Activated naive CD4-positive, alpha-beta T cell treated with anti-CD3 and anti-CD28 coated beads, Interleukin-2, amount 50 U/mL, for 72 hours (primary cell): ENCODE results near the gene CD274. TPM values are rescaled to one million over a fixed set of nuclear protein-coding genes. Genes with fewer than 3 reads are reported as not detected.

Experiments
- ATAC-seq, 2 donors: fragments of 150-1000 bp; cut with Tn5 transposase; 2 replicates each; pipeline ENCODE4 v1.10.0; 2021; ENCODE audit warnings: mild to moderate bottlenecking in 2 of 2, moderate library complexity in 2 of 2
- DNase-seq, 2 donors: peaks; one replicate each; pipeline ENCODE4 v3.0.0; 2021 to 2022; ENCODE audit warnings: low spot score in 2 of 2
- H3K27ac Mint-ChIP-seq, 2 donors: one replicate each; pipeline ENCODE4 v1.8.0; 2022; ENCODE audit warnings: mild to moderate bottlenecking in 2 of 2, mixed read lengths in 2 of 2
- H3K36me3 Mint-ChIP-seq, 2 donors: one replicate each; pipeline ENCODE4 v1.8.0; 2022; ENCODE audit warnings: mixed read lengths in 2 of 2
- H3K9me3 Mint-ChIP-seq, 2 donors: one replicate each; pipeline ENCODE4 v1.8.0; 2022; ENCODE audit warnings: mixed read lengths in 2 of 2
- total RNA-seq, 2 donors: library from RNA; stranded (reverse); gene quantifications; one replicate each; pipeline ENCODE4 v1.2.3, GENCODE V29; 2022

CD274 gene
- total RNA-seq, 2 donors from 2014 or later, result 34.5 to 65.5 TPM

DNA sequence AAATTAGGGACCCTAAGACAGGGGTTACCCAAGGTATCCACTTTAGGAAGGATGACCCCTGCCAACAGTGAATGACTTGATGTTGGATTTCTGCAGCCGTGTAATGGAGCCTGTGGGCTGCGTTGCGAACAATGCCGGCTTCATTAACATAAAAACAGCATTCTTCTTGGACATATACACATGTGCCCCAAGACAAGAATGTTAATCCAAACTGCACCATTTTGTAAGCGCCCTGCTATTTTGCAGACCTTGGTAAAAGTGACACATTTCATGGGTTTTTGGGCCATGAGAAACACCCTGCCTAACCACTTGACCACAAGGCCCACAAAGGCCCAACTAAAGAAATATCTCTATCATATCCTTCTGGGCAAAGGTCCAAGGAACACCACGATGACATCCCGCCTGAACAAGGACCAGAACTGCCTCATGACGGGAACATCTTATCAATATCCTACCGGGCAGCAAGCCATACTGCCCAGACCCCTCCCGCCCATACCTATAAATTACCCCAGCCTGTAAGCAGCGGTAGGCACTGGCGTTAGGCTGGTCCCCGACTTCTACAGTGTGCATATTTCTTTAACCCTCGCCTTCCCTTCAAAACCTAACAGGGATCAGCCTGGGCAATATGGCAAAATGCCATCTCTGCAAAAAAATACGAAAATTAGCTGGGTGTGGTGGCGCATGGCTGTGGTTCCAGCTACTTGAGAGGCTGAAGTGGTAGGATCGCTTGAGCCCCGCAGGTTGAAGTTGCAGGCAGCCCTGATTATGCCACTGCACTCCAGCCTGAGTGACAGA, 50.3 kb downstream of the CD274 start:
- H3K36me3 Mint-ChIP-seq, result peaks cover 26 to 29% of the 10 kb centered on the region in 2 donors
- ATAC-seq (no peak), DNase-seq (no peak)
- peaks cover 24 to 26% of the 10 kb centered on the region in 2 donors for H3K9me3 Mint-ChIP-seq
- no peak overlapping the region for H3K27ac Mint-ChIP-seq

DNA sequence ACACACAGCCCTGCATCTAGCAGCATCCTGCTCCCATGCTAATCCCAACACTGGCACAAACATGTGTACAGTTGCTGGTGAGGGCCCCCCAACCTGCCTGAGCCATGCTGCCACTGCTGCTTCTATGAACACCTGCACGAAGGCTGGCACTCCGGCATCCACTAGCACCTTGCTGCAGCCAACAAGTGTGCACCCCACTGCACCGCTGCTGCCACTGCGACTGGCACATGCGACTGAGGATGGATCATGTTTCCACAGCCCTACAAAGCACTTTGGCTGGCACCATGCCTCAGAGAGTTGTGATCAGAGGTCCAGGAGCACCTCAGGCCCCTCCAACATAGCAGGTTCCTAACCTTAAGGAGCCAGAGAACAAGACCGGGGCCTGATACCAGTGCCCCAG, 52.2 kb downstream of the CD274 start:
- H3K9me3 Mint-ChIP-seq, result peaks cover 30 to 35% of the 10 kb centered on the region in 2 donors
- no peak for DNase-seq
- no peak overlapping the region for H3K27ac Mint-ChIP-seq
- H3K36me3 Mint-ChIP-seq, result peaks cover 35 to 39% of the 10 kb centered on the region in 2 donors
- ATAC-seq, result no peak

DNA sequence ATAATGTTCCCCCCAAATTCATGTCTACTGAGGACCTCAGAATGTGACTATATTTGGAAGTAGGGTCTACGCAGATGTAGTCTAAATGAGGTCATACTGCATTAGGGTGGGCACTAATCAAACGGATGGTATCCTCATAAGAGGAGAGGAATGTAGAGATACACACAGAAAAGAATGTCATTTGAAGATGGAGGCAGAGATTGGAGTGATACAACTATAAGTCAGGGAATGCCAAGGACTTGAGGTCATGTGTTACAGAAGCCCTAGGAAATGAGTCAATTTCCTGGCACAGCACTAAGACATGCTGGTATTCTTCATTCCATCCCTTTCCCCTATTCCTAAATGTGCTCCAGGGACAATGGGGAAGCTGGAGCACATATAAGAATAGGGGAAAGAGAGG, 59.2 kb downstream of the CD274 start:
- peaks cover 21 to 30% of the 10 kb centered on the region in 2 donors for H3K9me3 Mint-ChIP-seq
- peak overlapping the region in 1 of 2 donors; percentile 83 for H3K27ac Mint-ChIP-seq
- ATAC-seq, result peak in 1 of 2 donors; percentile 36
- H3K36me3 Mint-ChIP-seq, result peaks cover 16 to 21% of the 10 kb centered on the region in 2 donors
- no peak for DNase-seq

DNA sequence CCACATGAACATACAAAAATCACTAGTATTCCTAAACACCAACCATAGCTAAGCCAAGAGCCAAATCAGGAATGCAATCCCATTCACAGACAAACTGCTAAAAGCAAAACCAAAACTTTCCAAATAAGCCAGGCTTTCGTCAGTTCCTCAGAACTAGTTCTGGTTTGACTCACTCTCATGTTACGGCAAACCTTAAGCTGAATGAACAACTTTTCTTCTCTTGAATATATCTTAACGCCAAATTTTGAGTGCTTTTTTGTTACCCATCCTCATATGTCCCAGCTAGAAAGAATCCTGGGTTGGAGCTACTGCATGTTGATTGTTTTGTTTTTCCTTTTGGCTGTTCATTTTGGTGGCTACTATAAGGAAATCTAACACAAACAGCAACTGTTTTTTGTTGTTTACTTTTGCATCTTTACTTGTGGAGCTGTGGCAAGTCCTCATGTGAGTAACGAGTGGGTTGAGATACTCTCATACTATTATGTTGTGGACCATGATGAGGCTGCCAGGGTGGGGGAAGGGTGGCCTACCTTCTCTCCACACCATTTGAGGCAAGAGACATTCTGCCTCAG, 60.1 kb downstream of the CD274 start, which contains the start of gene PDCD1LG2:
TSS of gene PDCD1LG2 (plus strand) at position 172 of the 572 bp plus-strand sequence. CDS start 12,016 bp downstream, outside the sequence.
- peak in 1 of 2 donors; percentile 38 for DNase-seq
- Mint-ChIP-seq H3K27ac (peak within 1 kb of the TSS; percentile 83 to 91), H3K36me3 (peaks cover 7 to 13% of the 10 kb centered on the region in 2 donors), H3K9me3 (peaks cover 13 to 23% of the 10 kb centered on the region in 2 donors)
- peak; percentile 83 to 89 for ATAC-seq

DNA sequence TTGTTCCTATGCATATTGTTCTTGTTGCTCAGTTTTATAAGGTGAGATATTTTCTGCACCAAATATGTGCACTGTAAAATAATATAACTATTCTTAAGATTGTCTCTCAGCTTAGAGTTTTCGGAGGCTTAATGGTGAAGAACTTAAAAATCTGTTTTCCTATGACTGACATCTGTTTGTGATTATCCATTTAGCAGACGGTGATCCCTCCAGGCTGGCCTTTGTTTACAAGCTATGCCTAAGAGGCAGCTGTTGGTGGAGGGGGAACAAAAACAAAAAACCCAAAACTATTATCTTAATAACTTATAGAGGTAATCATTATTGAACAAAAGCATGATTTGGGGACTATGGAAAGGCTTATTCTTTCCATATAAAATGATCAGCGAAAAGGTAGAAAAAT, 60.6 kb downstream of the CD274 start:
- Mint-ChIP-seq H3K9me3 (peaks cover 11 to 22% of the 10 kb centered on the region in 2 donors), H3K27ac (peak overlapping the region; percentile 83 to 91), H3K36me3 (peaks cover 4 to 11% of the 10 kb centered on the region in 2 donors)
- DNase-seq, result no peak
- no peak for ATAC-seq

DNA sequence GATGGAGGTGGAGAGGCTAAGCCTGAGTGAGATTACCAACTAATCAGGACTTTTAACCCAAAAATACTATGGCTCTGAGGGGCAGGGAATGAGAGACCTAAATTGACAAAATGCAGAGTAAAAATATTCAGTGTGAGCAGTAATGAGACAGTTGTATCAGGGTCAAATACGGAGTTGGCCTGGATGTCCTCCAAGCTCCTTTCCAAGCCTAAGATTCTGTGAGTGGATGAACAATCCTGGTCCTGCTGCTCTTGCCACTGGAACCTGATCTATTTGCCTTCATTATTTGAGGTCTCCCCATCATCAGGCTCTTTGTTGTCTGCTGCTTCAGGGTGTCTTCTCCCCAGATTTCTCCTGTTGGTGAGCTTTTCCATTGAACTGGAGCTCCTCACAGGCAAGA, 61.1 kb downstream of the CD274 start:
- ATAC-seq, result no peak
- Mint-ChIP-seq H3K27ac (no peak overlapping the region), H3K36me3 (peaks cover 0 to 7% of the 10 kb centered on the region in 2 donors), H3K9me3 (peaks cover 11 to 18% of the 10 kb centered on the region in 2 donors)
- no peak for DNase-seq

DNA sequence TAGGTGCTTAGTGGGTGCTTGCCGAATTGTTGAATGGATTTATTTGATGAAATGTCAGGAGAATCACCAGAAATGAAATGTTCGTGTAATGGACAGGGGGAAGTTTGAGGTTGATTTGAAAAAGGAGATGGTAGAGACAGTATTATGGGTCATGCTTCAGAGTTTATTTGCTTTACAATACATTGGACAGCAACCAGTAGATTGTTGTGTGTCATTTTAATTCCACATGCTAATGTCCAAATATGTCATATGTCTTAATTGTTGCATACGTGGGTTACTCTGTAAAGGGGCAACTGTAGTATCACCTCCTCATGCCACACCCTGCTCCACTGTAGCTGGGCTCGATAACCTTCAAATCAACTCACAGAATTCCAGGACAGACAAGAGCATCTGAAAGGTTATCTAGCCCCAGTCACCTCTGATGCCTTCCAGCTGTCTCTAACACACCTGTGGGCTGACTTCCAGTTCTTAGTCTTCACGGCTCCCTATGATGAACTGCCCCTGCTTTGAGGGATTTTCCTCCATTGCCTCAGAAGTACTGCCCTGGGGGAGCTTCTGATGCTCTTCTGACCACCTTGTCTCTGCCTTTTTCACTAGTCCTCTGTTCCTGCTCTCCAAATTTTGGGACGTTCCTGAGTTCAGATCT, 61.7 kb downstream of the CD274 start:
- no peak for DNase-seq
- ATAC-seq, result no peak
- H3K9me3 Mint-ChIP-seq, result peaks cover 7 to 13% of the 10 kb centered on the region in 2 donors
- peaks cover 0 to 2% of the 10 kb centered on the region in 2 donors for H3K36me3 Mint-ChIP-seq
- H3K27ac Mint-ChIP-seq, result peak overlapping the region in 1 of 2 donors; percentile 6

DNA sequence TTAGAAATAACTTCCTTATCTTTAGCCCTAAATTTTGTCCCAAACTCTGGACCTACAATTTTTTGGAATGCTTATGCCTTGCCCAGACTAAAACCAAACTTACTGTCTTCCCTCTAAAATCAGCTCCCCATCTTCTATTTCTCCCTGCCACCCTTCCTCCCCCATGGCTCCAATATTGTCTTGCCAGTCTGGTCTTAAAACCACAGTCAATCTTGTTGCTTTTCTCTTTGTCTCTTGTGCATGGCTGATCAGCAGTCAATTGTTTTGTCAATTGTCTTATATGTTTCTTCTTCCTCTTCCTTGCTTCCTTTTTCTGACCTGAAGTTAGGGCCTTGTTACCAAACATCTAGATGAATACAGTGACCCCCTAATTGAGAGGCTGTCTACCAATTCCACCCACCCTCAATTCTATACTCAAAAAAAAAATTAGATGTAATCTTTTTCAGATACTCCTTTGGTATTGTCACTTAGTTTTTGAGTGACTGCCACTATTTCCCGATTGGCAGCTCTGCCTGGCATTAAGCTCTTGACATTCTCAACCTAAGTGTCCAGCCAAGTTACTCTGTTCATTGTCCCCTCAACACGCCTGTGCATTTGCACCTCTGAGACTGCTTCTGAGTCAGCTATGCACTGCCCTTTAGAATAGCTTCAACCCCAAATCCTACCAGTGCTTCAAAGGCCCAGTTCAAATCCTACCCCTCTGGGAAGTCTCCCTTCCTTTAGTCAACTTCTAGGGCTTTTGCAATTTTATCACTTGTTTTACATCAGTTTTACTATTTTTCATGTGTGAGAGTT, 62.5 kb downstream of the CD274 start:
- ATAC-seq (no peak), DNase-seq (no peak)
- H3K36me3 Mint-ChIP-seq, result no peaks in the 10 kb centered on the region
- H3K27ac Mint-ChIP-seq, result peak overlapping the region in 1 of 2 donors; percentile 6
- H3K9me3 Mint-ChIP-seq, result peaks cover 7 to 9% of the 10 kb centered on the region in 2 donors

DNA sequence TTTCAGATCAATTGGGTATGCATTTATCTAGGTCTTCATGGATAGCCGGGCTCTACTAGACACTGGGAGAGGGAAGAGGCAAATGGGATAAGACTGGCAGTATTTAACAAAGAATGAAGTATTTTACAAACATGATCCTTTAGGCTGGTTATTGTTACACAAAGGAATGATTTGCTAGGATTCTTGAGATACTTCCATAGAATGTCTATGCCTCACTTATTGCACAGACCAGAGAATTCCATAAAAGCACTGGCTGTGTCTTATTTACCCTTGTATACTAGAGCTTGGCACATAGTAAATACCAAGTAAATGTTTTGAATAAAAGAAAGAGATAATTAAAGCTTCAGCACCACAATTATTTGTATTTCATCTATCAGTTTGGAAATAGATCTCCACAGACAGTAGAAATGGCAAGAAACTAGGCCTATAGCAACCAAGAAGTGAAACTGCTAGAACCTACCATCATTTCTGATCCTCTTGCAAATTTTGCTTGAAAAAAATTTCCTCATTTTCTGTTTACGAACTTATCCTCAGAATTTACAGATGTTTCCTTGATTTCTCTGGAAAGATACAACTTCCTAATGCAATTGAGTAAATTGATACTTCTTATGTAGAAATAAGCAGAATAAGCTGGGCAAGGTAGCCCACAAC, 63.7 kb downstream of the CD274 start:
- DNase-seq, result no peak
- no peak for ATAC-seq
- Mint-ChIP-seq H3K36me3 (no peaks in the 10 kb centered on the region), H3K9me3 (peaks cover 7% of the 10 kb centered on the region in 2 donors), H3K27ac (no peak overlapping the region)

DNA sequence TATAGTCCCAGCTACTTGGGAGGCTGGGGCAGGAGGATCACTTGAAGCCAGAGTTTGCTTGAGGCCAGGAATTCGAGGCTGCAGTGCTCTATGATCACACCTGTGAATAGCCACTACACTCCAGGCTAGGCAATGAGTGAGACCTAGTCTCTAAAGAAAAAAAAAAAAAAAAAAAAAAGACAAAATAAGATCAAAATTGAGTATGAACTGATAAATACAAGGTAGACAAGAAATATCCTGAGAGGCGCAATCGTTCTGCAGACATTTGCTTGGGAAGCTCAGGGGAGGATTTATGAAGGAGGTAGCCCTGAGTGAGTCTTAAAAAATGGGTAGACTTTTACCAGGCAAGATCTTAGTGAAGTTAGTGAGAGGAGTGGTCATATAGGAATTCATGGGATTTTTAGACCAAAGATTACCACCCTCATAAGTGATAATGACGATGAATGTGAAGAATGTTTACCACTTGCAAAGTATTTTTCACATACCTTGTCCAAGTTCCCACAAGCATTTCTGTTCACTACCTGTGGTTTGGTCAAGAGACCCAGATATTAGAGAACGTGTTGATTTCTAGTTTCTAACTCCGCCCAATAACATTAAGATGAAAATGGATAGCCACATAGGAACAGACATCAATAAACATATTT, 64.4 kb downstream of the CD274 start:
- DNase-seq (no peak), ATAC-seq (no peak)

DNA sequence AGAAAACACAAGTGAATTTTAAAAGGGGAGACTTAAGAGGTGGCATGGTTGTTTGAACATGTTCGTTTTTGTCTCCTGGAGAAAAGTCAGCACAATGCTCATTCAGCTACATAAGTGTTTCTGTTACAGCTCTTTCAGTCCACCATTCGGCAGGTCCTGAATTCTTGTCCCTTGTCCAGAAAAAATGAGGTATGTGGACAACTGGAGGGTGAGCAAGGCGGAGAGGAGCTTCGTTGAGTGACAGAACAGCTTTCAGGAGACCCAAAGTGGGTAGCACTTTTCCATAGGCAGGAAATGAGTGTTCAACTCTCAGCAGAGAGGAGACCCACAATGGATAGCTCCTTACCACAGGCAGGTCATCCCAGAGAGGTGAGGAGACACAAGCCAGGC, 64.9 kb downstream of the CD274 start:
- DNase-seq, result no peak
- Mint-ChIP-seq H3K36me3 (no peaks in the 10 kb centered on the region), H3K27ac (no peak overlapping the region), H3K9me3 (peaks cover 4 to 7% of the 10 kb centered on the region in 2 donors)
- no peak for ATAC-seq

More for the DNA sequence above, 64.4 kb downstream of the CD274 start:
- H3K36me3 Mint-ChIP-seq, result no peaks in the 10 kb centered on the region
- H3K27ac Mint-ChIP-seq, result no peak overlapping the region
- H3K9me3 Mint-ChIP-seq, result peaks cover 4 to 7% of the 10 kb centered on the region in 2 donors

DNA sequence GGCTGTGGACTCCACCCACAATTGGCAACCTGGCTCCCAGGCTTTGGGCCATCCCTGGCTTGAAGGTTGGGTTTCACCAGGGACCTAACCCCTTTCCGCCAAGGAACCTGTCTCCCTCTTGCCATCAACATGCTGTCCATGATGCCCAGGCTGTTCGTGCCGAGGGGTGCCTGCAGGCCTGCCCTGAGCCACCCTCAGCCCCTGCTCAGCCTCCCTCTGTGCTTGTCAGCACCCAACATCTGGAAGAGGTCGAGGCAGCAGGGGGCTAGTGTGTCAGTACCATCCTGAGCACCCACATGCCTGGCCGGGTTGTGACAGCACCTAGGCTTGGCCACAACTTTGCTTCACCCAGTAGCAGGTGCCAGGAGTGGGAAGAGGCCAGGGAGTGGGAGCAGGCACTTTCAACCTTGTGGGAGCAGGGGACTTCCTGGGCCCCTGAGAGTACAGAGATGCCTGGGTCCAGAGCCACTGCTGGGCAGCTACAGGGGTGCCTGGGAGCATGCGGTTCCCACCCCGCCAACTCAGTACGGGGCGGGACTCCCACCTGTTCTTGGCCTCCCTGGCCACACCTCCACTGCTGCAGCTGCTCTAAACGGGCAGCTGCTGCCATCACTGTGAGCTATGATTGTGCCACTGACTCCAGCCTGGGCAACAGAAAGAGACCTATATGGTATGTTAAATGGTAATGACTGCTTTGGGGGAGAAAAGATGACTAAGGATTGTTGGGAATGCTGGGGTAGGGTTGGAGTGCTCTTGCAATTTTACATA, 66.3 kb downstream of the CD274 start:
- ATAC-seq (no peak), DNase-seq (no peak)
- peaks cover 4 to 10% of the 10 kb centered on the region in 2 donors for H3K9me3 Mint-ChIP-seq
- no peaks in the 10 kb centered on the region for H3K36me3 Mint-ChIP-seq
- no peak overlapping the region for H3K27ac Mint-ChIP-seq

DNA sequence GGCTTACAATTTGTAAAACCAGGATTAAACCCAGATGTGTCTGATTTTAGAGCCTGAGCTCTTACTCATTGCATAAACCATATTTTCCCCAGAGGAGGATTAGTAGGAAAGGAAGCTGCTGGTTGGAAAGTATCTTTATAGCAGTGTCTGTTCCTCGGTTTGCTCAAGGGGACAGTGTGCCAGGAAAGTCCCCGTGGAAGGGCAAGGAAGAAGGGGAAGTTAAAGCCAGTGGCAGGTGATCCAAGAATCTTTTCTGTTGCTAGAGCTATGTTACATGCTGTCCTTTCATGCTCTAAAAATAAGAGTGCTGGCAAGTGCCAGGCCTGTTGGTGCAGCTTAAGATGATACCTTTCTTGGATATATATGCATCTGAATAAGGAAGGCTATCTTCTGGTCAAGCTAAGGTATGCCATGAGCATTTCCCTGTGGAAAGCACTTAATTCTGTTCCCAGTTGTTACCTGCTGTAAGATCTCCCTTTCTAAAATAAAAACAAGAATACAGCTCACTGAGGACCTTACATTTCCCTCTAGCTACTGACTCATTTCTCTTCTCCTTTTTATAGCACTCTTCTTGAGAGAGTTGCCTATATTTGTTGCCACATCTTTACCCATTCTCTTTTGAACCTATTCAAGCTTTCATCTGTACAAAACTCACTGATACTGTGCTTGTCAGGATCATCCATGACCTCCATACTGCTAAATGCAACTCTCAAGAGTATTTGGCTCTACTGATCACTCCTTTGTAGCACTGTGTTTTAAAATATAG, 68.0 kb downstream of the CD274 start:
- peak overlapping the region in 1 of 2 donors; percentile 15 for H3K27ac Mint-ChIP-seq
- peak; percentile 68 to 95 for ATAC-seq

DNA sequence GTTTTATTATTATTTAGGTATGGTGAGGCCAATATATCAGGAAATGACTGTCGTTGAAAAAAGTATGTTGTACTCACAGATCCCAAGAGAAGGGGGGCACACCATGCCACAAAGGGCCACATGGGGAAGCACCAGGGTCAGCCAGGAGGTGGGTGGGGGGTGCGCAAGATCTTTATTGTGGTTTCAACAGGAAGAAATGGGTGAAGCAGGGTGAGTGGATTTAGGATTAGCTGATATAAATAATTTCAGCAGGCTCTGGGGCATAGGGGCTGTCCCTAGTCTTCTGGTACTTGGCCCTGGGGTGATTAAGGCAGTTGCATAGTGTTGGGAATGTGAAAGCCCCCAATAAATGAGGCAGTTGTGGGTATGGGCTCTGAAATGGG, 68.6 kb downstream of the CD274 start:
- no peaks in the 10 kb centered on the region for H3K36me3 Mint-ChIP-seq
- H3K27ac Mint-ChIP-seq, result peak overlapping the region in 1 of 2 donors; percentile 15
- peaks cover 0 to 3% of the 10 kb centered on the region in 2 donors for H3K9me3 Mint-ChIP-seq
- ATAC-seq (peak; percentile 58 to 87), DNase-seq (peak in 1 of 2 donors; percentile 61)

More for the DNA sequence above, 68.0 kb downstream of the CD274 start:
- H3K9me3 Mint-ChIP-seq, result peaks cover 0 to 3% of the 10 kb centered on the region in 2 donors
- no peak for DNase-seq
- H3K36me3 Mint-ChIP-seq, result no peaks in the 10 kb centered on the region
